ENCODE measurements around the gene BSN. TPM values are rescaled to one million over a fixed set of nuclear protein-coding genes. Genes with fewer than 3 reads are reported as not detected.
"Not testable (repeated sequence)": the region's sequence is repeated elsewhere in the genome, so short reads cannot be mapped to it uniquely, and the experiment has no call there.

Gene BSN
- total RNA-seq, 1 donor from 2014 or later, result 0.09 TPM

GRCh38 chr3:49689908-49690624 lies 135.8 kb downstream of the BSN start:
- intact Hi-C loops (cut with micrococcal nuclease), result loop anchor here (1.0 kb wide), 1 partner anchor 16 kb away; the partner anchor contains the start of gene APEH
- Mint-ChIP-seq H3K4me1 (peaks cover 20% of the 10 kb centered on the region), H3K27ac (peak overlapping the region; percentile 86), H3K4me3 (peak overlapping the region; percentile 99)
- H3K36me3 Mint-ChIP-seq (ENCODE audit: low read depth); H3K9me3 Mint-ChIP-seq; DNase-seq; H3K27me3 Mint-ChIP-seq: not testable (repeated sequence)

- Mint-ChIP-seq H3K4me1 (peaks cover 20% of the 10 kb centered on the region), H3K4me3 (peak overlapping the region; percentile 99)
- H3K27me3 Mint-ChIP-seq; H3K36me3 Mint-ChIP-seq (ENCODE audit: low read depth); H3K27ac Mint-ChIP-seq; DNase-seq; intact Hi-C loops (cut with micrococcal nuclease); H3K9me3 Mint-ChIP-seq: not testable (repeated sequence)
These were observed 136.6 kb downstream of the BSN start for GRCh38 chr3:49690856-49691255.

GRCh38 chr3:49691481-49691880 lies 137.2 kb downstream of the BSN start:
- DNase-seq; H3K27me3 Mint-ChIP-seq; H3K9me3 Mint-ChIP-seq; intact Hi-C loops (cut with micrococcal nuclease); H3K36me3 Mint-ChIP-seq (ENCODE audit: low read depth); H3K27ac Mint-ChIP-seq: not testable (repeated sequence)
- H3K4me3 Mint-ChIP-seq, result peak overlapping the region; percentile 15
- peaks cover 20% of the 10 kb centered on the region for H3K4me1 Mint-ChIP-seq

- H3K4me1 Mint-ChIP-seq, result peaks cover 16% of the 10 kb centered on the region
- H3K9me3 Mint-ChIP-seq; H3K4me3 Mint-ChIP-seq; H3K36me3 Mint-ChIP-seq (ENCODE audit: low read depth); H3K27me3 Mint-ChIP-seq; DNase-seq; H3K27ac Mint-ChIP-seq; intact Hi-C loops (cut with micrococcal nuclease): not testable (repeated sequence)
These were observed 140.3 kb downstream of the BSN start for GRCh38 chr3:49694409-49695070.

GRCh38 chr3:49695350-49696015 lies 141.2 kb downstream of the BSN start:
- H3K27ac Mint-ChIP-seq; H3K27me3 Mint-ChIP-seq; H3K4me1 Mint-ChIP-seq; H3K36me3 Mint-ChIP-seq (ENCODE audit: low read depth); H3K9me3 Mint-ChIP-seq; H3K4me3 Mint-ChIP-seq; intact Hi-C loops (cut with micrococcal nuclease); DNase-seq: not testable (repeated sequence)

- intact Hi-C loops (cut with micrococcal nuclease), result no loop called here
- Mint-ChIP-seq H3K36me3 (ENCODE audit: low read depth) (peaks cover 15% of the 10 kb centered on the region), H3K27ac (no peak overlapping the region), H3K9me3 (no peaks in the 10 kb centered on the region), H3K4me1 (peaks cover 2% of the 10 kb centered on the region), H3K27me3 (no peaks in the 10 kb centered on the region), H3K4me3 (no peak overlapping the region)
- no peak for DNase-seq
These were observed 145.2 kb downstream of the BSN start for GRCh38 chr3:49699281-49699979.

GRCh38 chr3:49700014-49700413 lies 145.7 kb downstream of the BSN start:
- DNase-seq, result no peak
- intact Hi-C loops (cut with micrococcal nuclease), result no loop called here
- Mint-ChIP-seq H3K4me1 (peaks cover 2% of the 10 kb centered on the region), H3K36me3 (ENCODE audit: low read depth) (peaks cover 15% of the 10 kb centered on the region), H3K27me3 (no peaks in the 10 kb centered on the region), H3K27ac (no peak overlapping the region), H3K4me3 (no peak overlapping the region), H3K9me3 (no peaks in the 10 kb centered on the region)

GRCh38 chr3:49700453-49701128 lies 146.3 kb downstream of the BSN start:
- Mint-ChIP-seq H3K4me3 (no peak overlapping the region), H3K9me3 (no peaks in the 10 kb centered on the region), H3K36me3 (ENCODE audit: low read depth) (peaks cover 15% of the 10 kb centered on the region), H3K27ac (no peak overlapping the region), H3K27me3 (no peaks in the 10 kb centered on the region), H3K4me1 (peaks cover 2% of the 10 kb centered on the region)
- DNase-seq, result no peak
- intact Hi-C loops (cut with micrococcal nuclease), result no loop called here

- Mint-ChIP-seq H3K27ac (no peak overlapping the region), H3K27me3 (no peaks in the 10 kb centered on the region), H3K9me3 (no peaks in the 10 kb centered on the region), H3K36me3 (ENCODE audit: low read depth) (peaks cover 18% of the 10 kb centered on the region), H3K4me3 (no peak overlapping the region), H3K4me1 (peaks cover 2% of the 10 kb centered on the region)
- intact Hi-C loops (cut with micrococcal nuclease), result no loop called here
- no peak for DNase-seq
These were observed 147.3 kb downstream of the BSN start for GRCh38 chr3:49701388-49702077.

GRCh38 chr3:49702672-49703071 lies 148.4 kb downstream of the BSN start:
- Mint-ChIP-seq H3K4me1 (peaks cover 2% of the 10 kb centered on the region), H3K27ac (no peak overlapping the region), H3K4me3 (no peak overlapping the region), H3K27me3 (no peaks in the 10 kb centered on the region), H3K9me3 (no peaks in the 10 kb centered on the region), H3K36me3 (ENCODE audit: low read depth) (peaks cover 25% of the 10 kb centered on the region)
- no peak for DNase-seq
- intact Hi-C loops (cut with micrococcal nuclease), result loop anchor here (1.0 kb wide), 1 partner anchor 137 kb away; no protein-coding TSS in a partner anchor

- Mint-ChIP-seq H3K4me1 (peaks cover 2% of the 10 kb centered on the region), H3K27ac (no peak overlapping the region), H3K4me3 (no peak overlapping the region), H3K27me3 (no peaks in the 10 kb centered on the region), H3K36me3 (ENCODE audit: low read depth) (peaks cover 25% of the 10 kb centered on the region), H3K9me3 (no peaks in the 10 kb centered on the region)
- intact Hi-C loops (cut with micrococcal nuclease), result loop anchor here (1.0 kb wide), 1 partner anchor 136 kb away; no protein-coding TSS in a partner anchor
- DNase-seq, result peak; percentile 91
These were observed 149.2 kb downstream of the BSN start for GRCh38 chr3:49703443-49703927.

GRCh38 chr3:49703956-49704355 lies 149.7 kb downstream of the BSN start:
- intact Hi-C loops (cut with micrococcal nuclease), result loop anchor here (1.0 kb wide), 1 partner anchor 135 kb away; no protein-coding TSS in a partner anchor
- Mint-ChIP-seq H3K9me3 (no peaks in the 10 kb centered on the region), H3K27ac (no peak overlapping the region), H3K36me3 (ENCODE audit: low read depth) (peaks cover 25% of the 10 kb centered on the region), H3K4me3 (no peak overlapping the region), H3K4me1 (peaks cover 2% of the 10 kb centered on the region), H3K27me3 (no peaks in the 10 kb centered on the region)
- DNase-seq, result no peak

- no peaks in the 10 kb centered on the region for H3K9me3 Mint-ChIP-seq
- H3K4me3 Mint-ChIP-seq, result no peak overlapping the region
- DNase-seq, result no peak
- no peaks in the 10 kb centered on the region for H3K27me3 Mint-ChIP-seq
- peaks cover 2% of the 10 kb centered on the region for H3K4me1 Mint-ChIP-seq
- intact Hi-C loops (cut with micrococcal nuclease), result no loop called here
- no peak overlapping the region for H3K27ac Mint-ChIP-seq
- H3K36me3 Mint-ChIP-seq (ENCODE audit: low read depth), result peaks cover 25% of the 10 kb centered on the region
These were observed 150.4 kb downstream of the BSN start for GRCh38 chr3:49704629-49705028.
